ENCODE results near the gene MAP1S.
A peak's percentile ranks its signal among the peaks of the same experiment; 100 is the strongest.

Gene MAP1S

GRCh38 chr19:17688853-17689595 is 30.3 kb upstream of the MAP1S start:
- DNase-seq (ENCODE audit: extremely low read depth in 1 of 2, low read depth in 1 of 2), result no peak

DNA sequence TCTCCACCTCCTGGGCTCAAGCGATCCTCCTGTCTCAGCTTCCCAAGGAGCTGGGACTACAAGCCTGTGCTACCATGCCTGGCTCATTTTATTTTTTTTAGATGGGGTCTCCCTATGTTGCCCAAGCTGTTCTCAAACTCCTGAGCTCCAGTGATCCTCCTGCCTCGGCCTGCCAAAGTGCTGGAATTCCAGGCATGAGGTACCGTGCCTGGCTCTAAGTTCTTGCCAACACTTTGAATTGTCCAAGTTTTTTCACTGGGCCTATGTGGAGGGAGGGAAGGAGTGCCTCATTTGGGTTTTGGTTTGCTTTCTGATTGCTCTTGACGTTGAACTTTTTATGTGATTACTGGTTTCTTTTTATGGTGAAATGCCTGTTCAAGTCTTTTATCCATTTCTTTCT is 26.7 kb upstream of the MAP1S start:
- DNase-seq (ENCODE audit: extremely low read depth in 1 of 2, low read depth in 1 of 2), result no peak

GRCh38 chr19:17695198-17695597 is 24.1 kb upstream of the MAP1S start:
- DNase-seq (ENCODE audit: extremely low read depth in 1 of 2, low read depth in 1 of 2), result no peak

- peak in 1 of 2 donors; percentile 42 for DNase-seq (ENCODE audit: extremely low read depth in 1 of 2, low read depth in 1 of 2)
Measured at GRCh38 chr19:17703824-17704463, 15.3 kb upstream of the MAP1S start.

DNA sequence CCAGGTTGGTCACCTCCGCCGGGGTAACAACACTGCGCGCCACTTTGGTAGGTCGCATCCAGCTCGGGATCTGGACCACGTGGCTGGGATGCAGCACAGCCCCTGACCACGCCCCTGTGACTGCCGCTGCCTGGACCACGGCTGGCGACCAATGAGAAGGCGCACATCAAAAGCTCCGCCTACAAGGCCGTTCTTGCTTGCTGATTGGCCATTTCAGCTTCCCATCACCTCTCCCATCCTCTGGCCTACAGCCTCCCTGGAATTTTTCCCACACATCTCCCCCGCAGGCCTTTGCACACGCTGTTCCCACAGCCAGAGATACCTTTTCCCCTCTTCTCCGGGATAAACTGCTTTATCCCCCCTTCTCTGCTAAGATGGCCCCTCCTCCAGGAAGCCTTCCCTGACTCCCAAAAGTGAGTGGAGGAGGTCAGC is 12.5 kb upstream of the MAP1S start:
- no peak for DNase-seq (ENCODE audit: extremely low read depth in 1 of 2, low read depth in 1 of 2)

DNA sequence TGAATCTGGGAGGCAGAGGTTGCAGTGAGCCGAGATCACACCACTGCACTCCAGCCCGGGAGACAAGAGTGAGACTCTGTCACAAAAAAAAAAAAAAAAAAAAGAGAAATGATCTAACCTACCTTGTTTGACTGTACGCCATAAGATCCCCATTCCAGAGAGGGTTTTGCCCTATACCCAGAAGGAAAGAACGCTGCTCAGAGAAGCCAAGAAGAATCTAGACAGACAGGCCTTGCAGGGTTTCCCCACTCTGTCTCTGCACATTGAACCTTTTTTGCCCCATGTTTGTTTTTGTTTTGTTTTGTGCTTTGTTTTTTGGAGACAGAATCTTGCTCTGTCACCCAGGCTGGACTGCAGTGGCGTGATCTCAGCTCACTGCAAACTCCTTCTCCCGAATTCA is 7.4 kb upstream of the MAP1S start:
- DNase-seq (ENCODE audit: extremely low read depth in 1 of 2, low read depth in 1 of 2), result no peak

GRCh38 chr19:17716309-17716929 is 2.9 kb upstream of the MAP1S start:
- no peak for DNase-seq (ENCODE audit: extremely low read depth in 1 of 2, low read depth in 1 of 2)

DNA sequence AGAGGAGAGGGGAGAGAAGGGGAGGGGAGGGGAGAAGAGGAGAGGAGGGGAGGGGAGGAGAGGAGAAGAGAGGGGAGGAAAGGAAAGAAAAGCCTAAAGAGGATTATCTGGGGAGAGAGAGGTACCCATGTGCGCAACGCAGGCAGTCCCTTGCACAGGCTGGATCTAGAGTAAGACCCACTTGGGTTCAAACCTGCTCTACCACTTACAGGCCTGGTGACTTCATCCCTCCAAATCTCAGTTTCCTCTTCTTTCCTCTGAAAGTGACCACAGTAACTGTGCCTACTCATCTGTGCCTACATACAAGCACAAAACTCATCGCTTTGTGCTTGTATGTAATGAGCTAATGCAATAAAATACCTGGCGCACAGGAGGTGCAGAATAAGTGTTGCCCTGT is 732 bp upstream of the MAP1S start:
- DNase-seq (ENCODE audit: extremely low read depth in 1 of 2, low read depth in 1 of 2), result no peak

DNA sequence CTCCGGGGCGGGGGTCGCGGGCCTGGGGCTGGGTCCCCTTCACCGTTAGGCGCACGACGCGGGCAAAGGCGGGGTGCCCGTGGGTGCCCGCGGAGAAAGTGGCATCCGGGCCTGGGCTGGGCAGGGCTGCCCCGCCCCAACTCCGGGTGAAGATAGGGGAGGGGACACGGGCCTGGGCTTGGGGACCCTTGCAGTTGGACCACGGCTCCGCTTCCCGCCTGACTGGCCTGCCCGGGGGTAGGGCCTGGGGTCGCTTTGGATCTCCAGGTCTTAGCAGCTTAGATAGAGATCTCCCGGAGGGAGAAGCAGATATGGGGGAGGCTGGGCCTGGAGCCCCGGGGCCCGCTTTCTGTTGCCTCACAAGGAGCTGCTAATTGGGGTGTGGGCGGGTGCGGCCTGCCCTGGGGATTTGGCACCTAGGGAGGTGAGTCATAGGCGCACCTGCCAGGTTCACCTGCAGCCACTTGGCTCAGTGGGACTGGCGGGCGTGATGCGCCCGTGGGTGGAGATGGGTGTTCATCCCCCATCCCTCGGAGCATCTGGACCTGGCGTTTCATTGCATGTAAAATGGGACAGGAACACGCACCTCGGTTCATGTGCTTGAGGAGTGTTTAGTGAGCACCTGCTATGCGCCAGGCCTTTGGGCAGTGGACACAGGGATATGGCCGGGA is 585 bp downstream of the MAP1S start:
- no peak for DNase-seq (ENCODE audit: extremely low read depth in 1 of 2, low read depth in 1 of 2)

DNA sequence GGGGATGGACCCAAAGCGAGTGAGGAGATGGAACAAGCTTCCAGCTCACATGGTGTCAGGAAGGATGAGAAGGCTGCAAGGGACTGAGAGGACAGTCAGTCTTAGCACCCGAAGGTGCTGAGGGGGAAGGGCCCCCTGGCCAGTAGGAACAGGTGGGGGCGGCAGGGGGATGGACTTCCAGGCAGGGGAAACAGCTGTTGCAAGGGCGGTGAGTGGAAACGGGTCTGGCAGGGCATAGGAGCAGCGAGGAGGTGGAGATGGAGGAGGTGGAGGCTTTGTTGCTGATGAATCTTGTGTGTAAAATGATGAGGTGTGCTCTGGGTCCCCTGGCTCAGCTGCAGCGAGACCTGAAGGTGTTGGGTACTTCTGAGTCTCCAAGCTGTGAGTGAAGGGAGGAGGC is 1.2 kb downstream of the MAP1S start:
- no peak for DNase-seq (ENCODE audit: extremely low read depth in 1 of 2, low read depth in 1 of 2)

DNA sequence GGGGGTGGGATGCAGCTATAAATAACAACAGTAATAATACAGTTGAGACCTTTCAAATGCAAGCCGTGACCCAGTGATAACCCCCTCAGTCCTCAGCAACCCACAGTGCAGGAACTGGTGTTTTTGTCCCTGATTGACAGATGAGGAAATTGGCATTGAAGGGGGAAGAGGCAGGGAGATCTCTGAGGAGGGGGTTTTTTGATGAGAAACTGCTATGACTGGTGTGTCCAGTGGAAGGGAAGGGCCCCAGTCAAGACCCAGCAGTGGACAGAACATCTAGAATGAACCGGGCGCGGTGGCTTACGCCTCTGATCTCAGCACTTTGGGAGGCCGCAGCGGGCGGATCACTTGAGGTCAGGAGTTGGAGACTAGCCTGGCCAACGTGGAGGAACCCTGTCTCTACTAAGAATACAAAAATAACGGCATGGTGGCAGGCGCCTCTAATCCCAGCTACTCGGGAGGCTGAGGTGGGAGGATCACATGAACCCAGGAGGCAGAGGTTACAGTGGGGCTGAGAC is 1.9 kb downstream of the MAP1S start:
- no peak for DNase-seq (ENCODE audit: extremely low read depth in 1 of 2, low read depth in 1 of 2)

DNA sequence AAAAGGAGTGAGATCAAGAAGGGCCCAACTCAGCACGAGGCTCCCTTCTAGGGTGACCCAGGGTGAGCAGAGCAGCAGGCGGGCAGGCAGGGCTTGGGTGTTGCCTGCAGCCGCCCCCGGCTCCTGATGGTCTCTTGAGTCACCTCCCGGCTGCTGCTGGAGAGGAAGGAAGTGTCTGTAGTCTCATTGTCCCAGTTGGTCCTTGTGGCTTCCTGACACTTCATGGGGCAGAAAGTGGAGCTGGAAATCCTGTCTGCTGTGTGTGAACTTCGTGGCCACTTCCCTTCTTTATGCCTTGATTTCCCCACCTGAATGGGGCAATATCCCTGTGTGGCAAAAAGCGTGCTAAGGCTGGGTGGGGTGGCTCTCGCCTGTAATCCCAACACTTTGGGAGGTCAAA is 2.5 kb downstream of the MAP1S start:
- no peak for DNase-seq (ENCODE audit: extremely low read depth in 1 of 2, low read depth in 1 of 2)

DNA sequence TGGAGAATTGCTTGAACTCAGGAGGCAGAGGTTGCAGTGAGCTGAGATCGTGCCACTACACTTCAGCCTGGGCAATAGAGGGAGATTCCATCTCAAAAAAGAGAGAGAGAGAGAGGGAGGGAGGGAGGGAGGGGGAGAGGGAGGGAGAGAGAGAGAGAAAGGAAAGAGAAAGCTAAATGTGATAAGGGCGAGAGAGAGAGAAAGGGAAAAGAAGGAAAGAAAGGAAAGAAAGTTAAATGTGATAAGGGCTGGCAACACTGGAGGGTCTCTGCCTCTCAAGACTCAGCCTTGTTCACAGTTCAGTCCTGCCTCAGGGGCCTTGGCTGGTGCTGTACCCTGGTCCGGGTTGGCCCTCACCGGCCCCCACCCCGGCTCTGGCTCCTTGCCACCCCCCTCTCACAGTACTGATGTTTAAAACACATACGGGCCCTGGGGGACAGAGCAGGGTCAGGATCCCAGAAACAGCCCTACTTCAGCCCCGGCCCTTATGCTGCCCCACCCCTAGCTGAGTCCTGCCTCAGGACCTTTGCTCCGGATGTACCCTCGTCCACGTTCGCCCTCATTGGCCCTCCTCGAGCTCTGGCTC is 3.5 kb downstream of the MAP1S start:
- no peak for DNase-seq (ENCODE audit: extremely low read depth in 1 of 2, low read depth in 1 of 2)

DNA sequence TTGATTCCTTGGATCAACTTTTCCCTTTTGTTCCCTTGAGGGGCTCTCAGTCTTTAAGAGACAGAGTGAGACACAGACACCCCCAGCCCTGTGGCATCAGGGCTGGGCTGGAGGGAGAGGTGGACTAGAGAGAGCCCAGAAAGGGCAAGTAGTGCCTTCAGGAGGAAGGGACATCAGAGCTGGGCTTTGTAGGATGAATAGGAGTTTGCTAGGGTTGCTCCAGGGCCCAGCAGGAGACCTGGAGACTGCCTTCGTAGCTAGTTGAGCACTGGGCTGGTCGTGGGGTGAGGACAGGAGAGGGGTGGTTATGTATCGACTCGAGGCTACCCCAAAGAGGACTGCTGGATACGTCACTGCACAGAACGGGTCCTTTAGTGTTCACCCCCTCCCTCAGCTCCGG is 5.4 kb downstream of the MAP1S start:
- DNase-seq (ENCODE audit: extremely low read depth in 1 of 2, low read depth in 1 of 2), result no peak

DNA sequence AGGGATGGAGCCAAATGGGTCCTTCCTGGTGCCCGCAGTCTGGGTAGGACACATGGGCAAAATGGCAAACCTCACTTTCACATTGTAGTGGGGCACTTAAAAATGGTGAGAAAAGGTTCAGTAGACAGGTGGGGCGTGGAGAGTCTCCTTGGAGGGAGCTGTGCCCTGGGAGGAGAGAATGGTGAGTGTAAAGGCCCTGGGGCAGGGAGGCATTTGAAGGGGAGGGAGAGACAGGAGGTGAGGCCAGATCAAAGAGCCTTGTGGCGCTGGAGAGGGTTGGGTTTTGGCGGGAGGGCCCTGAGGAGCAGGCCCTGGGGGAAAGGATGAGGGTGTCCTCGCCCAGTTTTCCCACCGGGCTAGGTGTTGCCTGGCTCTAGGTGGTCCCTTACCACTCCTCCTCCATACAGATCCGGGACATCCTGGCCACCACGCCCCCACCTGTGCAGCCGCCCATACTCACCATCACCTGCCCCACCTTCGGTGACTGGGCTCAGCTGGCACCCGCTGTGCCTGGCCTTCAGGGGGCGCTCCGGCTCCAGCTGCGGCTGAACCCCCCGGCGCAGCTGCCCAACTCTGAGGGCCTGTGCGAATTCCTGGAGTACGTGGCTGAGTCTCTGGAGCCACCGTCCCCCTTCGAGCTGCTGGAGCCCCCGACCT is 6.3 kb downstream of the MAP1S start:
- DNase-seq (ENCODE audit: extremely low read depth in 1 of 2, low read depth in 1 of 2), result no peak

GRCh38 chr19:17726136-17726741 is 7.0 kb downstream of the MAP1S start:
- DNase-seq (ENCODE audit: extremely low read depth in 1 of 2, low read depth in 1 of 2), result no peak

DNA sequence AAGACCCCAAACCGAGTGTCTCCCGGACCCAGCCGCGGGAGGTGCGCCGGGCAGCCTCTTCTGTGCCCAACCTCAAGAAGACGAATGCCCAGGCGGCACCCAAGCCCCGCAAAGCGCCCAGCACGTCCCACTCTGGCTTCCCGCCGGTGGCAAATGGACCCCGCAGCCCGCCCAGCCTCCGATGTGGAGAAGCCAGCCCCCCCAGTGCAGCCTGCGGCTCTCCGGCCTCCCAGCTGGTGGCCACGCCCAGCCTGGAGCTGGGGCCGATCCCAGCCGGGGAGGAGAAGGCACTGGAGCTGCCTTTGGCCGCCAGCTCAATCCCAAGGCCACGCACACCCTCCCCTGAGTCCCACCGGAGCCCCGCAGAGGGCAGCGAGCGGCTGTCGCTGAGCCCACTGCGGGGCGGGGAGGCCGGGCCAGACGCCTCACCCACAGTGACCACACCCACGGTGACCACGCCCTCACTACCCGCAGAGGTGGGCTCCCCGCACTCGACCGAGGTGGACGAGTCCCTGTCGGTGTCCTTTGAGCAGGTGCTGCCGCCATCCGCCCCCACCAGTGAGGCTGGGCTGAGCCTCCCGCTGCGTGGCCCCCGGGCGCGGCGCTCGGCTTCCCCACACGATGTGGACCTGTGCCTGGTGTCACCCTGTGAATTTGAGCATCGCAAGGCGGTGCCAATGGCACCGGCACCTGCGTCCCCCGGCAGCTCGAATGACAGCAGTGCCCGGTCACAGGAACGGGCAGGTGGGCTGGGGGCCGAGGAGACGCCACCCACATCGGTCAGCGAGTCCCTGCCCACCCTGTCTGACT is 7.9 kb downstream of the MAP1S start:
- no peak for DNase-seq (ENCODE audit: extremely low read depth in 1 of 2, low read depth in 1 of 2)

DNA sequence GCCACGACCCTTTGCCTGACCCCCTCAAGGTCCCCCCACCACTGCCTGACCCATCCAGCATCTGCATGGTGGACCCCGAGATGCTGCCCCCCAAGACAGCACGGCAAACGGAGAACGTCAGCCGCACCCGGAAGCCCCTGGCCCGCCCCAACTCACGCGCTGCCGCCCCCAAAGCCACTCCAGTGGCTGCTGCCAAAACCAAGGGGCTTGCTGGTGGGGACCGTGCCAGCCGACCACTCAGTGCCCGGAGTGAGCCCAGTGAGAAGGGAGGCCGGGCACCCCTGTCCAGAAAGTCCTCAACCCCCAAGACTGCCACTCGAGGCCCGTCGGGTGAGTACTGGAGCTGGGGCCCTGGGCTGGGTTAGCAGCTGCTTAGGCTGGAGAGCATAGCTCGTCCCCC is 8.6 kb downstream of the MAP1S start:
- no peak for DNase-seq (ENCODE audit: extremely low read depth in 1 of 2, low read depth in 1 of 2)

- no peak for DNase-seq (ENCODE audit: extremely low read depth in 1 of 2, low read depth in 1 of 2)
Measured at GRCh38 chr19:17733127-17733526, 13.8 kb downstream of the MAP1S start.

Data from stimulated activated CD8-positive, alpha-beta memory T cell treated with anti-CD3 and anti-CD28 coated beads, Interleukin-7, amount 100 ng/mL, for 48 hours (primary cell).